Trophoblast cell (in vitro differentiated cells and primary cell): ENCODE data around the gene TCF19.

Source experiments
- DNase-seq, 2 donors: peaks; one replicate each; pipeline ENCODE4 v3.0.0-alpha.2; 2016
- H2AFZ ChIP-seq: 2 replicates; pipeline ENCODE4 v1.6.1; 2013; ENCODE audit warnings: low read length, moderate library complexity, mild to moderate bottlenecking; ENCODE audit not compliant: insufficient read depth, poor library complexity
- H2AK5ac ChIP-seq: 2 replicates; pipeline ENCODE4 v1.6.1; 2013; ENCODE audit warnings: mild to moderate bottlenecking, low read length
- H2BK120ac ChIP-seq: 2 replicates; pipeline ENCODE4 v1.6.1; 2013; ENCODE audit warnings: low read length, mild to moderate bottlenecking, moderate library complexity; ENCODE audit not compliant: insufficient read depth, poor library complexity
- H2BK12ac ChIP-seq: 2 replicates; pipeline ENCODE4 v1.6.1; 2013; ENCODE audit warnings: mild to moderate bottlenecking, low read length, moderate library complexity
- H2BK5ac ChIP-seq: 2 replicates; pipeline ENCODE4 v1.6.1; 2013; ENCODE audit warnings: low read length, low read depth, moderate library complexity, mild to moderate bottlenecking; ENCODE audit not compliant: poor library complexity
- H3K14ac ChIP-seq: 2 replicates; pipeline ENCODE4 v1.6.1; 2013; ENCODE audit warnings: mild to moderate bottlenecking, low read length
- H3K18ac ChIP-seq: 2 replicates; pipeline ENCODE4 v1.6.1; 2013; ENCODE audit warnings: mild to moderate bottlenecking, low read length
- H3K23ac ChIP-seq: 2 replicates; pipeline ENCODE4 v1.6.1; 2013; ENCODE audit warnings: low read length
- H3K27ac ChIP-seq: 2 replicates; pipeline ENCODE4 v1.5.1; 2013; ENCODE audit warnings: low read depth, mild to moderate bottlenecking, inconsistent platforms, low read length, moderate library complexity
- H3K27me3 ChIP-seq: 2 replicates; pipeline ENCODE4 v1.6.1; 2013; ENCODE audit warnings: inconsistent platforms, mild to moderate bottlenecking, low read length, moderate library complexity; ENCODE audit not compliant: insufficient read depth
- H3K36me3 ChIP-seq, 2 experiments: 1 replicate in 1 of 2; 2 replicates in 1 of 2; pipeline ENCODE4 v1.6.1; 2013; ENCODE audit warnings: low read length in 2 of 2, mild to moderate bottlenecking in 2 of 2, moderate library complexity in 1 of 2; ENCODE audit not compliant: insufficient read depth in 2 of 2, control insufficient read depth in 1 of 2
- H3K4ac ChIP-seq: 2 replicates; pipeline ENCODE4 v1.6.1; 2013; ENCODE audit warnings: low read depth, mild to moderate bottlenecking, low read length, moderate library complexity
- H3K4me1 ChIP-seq, 2 experiments: 1 replicate in 1 of 2; 2 replicates in 1 of 2; pipeline ENCODE4 v1.6.1; 2013; ENCODE audit warnings: low read length in 2 of 2, mild to moderate bottlenecking in 2 of 2, moderate library complexity in 1 of 2; ENCODE audit not compliant: insufficient read depth in 2 of 2, control insufficient read depth in 1 of 2
- H3K4me2 ChIP-seq: 2 replicates; pipeline ENCODE4 v1.6.1; 2013; ENCODE audit warnings: inconsistent platforms, mild to moderate bottlenecking, low read length, moderate library complexity
- H3K4me3 ChIP-seq: 2 replicates; pipeline ENCODE4 v1.5.1; 2013; ENCODE audit warnings: mild to moderate bottlenecking, low read depth, low read length, inconsistent platforms
- H3K79me1 ChIP-seq: one replicate; pipeline ENCODE4 v1.6.1; 2013; ENCODE audit warnings: low read length
- H3K79me2 ChIP-seq: 2 replicates; pipeline ENCODE4 v1.6.1; 2013; ENCODE audit warnings: low read length, mild to moderate bottlenecking; ENCODE audit not compliant: control insufficient read depth, insufficient read depth, poor library complexity
- H3K9ac ChIP-seq: 2 replicates; pipeline ENCODE4 v1.6.1; 2013; ENCODE audit warnings: mild to moderate bottlenecking, low read length
- H3K9me3 ChIP-seq: 2 replicates; pipeline ENCODE4 v1.6.1; 2013; ENCODE audit warnings: low read depth, mild to moderate bottlenecking, control low read depth, inconsistent platforms, low read length; ENCODE audit not compliant: insufficient read depth
- H4K12ac ChIP-seq: 2 replicates; pipeline ENCODE4 v1.6.1; 2013; ENCODE audit warnings: low read depth, mild to moderate bottlenecking, low read length, moderate library complexity
- H4K8ac ChIP-seq: 2 replicates; pipeline ENCODE4 v1.6.1; 2013; ENCODE audit warnings: low read depth, mild to moderate bottlenecking, low read length, moderate library complexity
- H4K91ac ChIP-seq: one replicate; pipeline ENCODE4 v1.6.1; 2013; ENCODE audit warnings: low read depth, mild to moderate bottlenecking, low read length, moderate library complexity
- WGBS: extraction: QIAGEN DNeasy Blood & Tissue Kit; methylation state at CpG from one replicate; pipeline ENCODE4 v1.1.7; 2013; ENCODE audit warnings: missing lambda C conversion rate; ENCODE audit not compliant: insufficient read length, insufficient coverage; ENCODE audit errors: extremely low coverage; 5-methylcytosine and 5-hydroxymethylcytosine counted together

Gene TCF19

DNA sequence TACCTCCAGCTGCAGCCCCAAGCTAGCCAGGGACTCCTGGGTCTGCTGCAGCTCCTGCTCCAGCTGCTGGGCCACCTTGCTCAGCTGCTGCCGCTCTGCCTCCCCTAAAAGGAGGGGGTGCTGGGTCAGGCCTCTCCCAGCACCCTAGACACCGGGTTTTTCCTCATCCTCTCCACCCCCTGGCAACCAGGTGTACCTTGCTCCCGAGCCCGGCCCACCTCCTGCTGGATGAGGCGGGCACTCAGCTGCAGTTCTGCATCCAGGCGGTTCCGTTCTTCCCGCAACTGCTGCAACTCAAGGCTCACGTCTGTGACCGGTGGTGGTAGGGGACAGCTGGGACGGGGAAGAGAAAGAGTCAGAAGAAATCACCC, 13.4 kb upstream of the TCF19 start:
- no peak overlapping the region for H3K27ac ChIP-seq
- H4K91ac ChIP-seq = no peak overlapping the region
- no peak overlapping the region for H4K12ac ChIP-seq
- no peak overlapping the region for H3K23ac ChIP-seq
- H2AFZ ChIP-seq = no peak overlapping the region
- H3K4ac ChIP-seq = no peak overlapping the region
- DNase-seq = no peak
- no peak overlapping the region for H3K4me2 ChIP-seq
- H3K79me2 ChIP-seq = no peaks in the 10 kb centered on the region
- peaks cover 5% of the 10 kb centered on the region for H3K9me3 ChIP-seq
- no peak overlapping the region for H3K9ac ChIP-seq
- H3K18ac ChIP-seq = no peak overlapping the region
- H2BK120ac ChIP-seq = no peak overlapping the region
- H2BK12ac ChIP-seq = no peak overlapping the region
- peaks cover 24 to 33% of the 10 kb centered on the region in 2 experiments for H3K36me3 ChIP-seq
- H3K27me3 ChIP-seq = no peaks in the 10 kb centered on the region
- H2BK5ac ChIP-seq = no peak overlapping the region
- no peaks in the 10 kb centered on the region for H3K79me1 ChIP-seq
- no peak overlapping the region for H3K4me3 ChIP-seq
- no peak overlapping the region for H3K14ac ChIP-seq
- WGBS = no CpG with 5 or more reads among the region's 11 CpGs
- H3K4me1 ChIP-seq = no peaks in the 10 kb centered on the region
- no peak overlapping the region for H2AK5ac ChIP-seq
- H4K8ac ChIP-seq = no peak overlapping the region

DNA sequence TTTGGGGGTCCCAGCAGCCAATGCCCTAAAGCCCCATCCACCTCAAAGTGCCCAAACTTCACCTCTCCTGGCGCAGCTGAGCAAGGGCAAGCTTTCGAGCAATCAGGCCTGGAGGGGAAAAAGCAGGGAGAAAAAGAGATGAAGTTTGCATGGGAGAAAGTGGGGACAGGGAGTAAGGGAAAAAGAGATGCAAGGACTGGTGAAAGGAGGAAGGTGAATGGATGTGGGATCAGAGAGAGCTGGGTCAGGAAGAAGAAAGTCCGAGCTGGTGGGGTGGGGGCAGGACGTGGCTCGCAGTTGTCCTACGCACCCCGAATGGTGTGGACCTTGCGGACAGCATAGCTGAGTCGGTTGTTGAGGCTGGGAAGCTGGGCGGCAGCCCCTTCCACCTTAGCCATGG, 13.0 kb upstream of the TCF19 start:
- Histone ChIP-seq H3K79me2 (no peaks in the 10 kb centered on the region), H2AK5ac (no peak overlapping the region), H3K4me1 (no peaks in the 10 kb centered on the region), H2BK120ac (no peak overlapping the region), H3K4me3 (peak overlapping the region; percentile 44), H3K79me1 (no peaks in the 10 kb centered on the region), H3K27me3 (no peaks in the 10 kb centered on the region), H3K4ac (no peak overlapping the region), H3K27ac (no peak overlapping the region), H3K18ac (no peak overlapping the region), H3K23ac (no peak overlapping the region), H3K36me3 (peaks cover 28 to 37% of the 10 kb centered on the region in 2 experiments), H3K4me2 (no peak overlapping the region), H4K8ac (no peak overlapping the region), H3K9ac (no peak overlapping the region), H2BK5ac (no peak overlapping the region), H2BK12ac (no peak overlapping the region), H3K14ac (no peak overlapping the region), H4K91ac (no peak overlapping the region), H3K9me3 (peaks cover 5% of the 10 kb centered on the region), H2AFZ (no peak overlapping the region), H4K12ac (no peak overlapping the region)
- no CpG with 5 or more reads among the region's 10 CpGs for WGBS
- DNase-seq = no peak

DNA sequence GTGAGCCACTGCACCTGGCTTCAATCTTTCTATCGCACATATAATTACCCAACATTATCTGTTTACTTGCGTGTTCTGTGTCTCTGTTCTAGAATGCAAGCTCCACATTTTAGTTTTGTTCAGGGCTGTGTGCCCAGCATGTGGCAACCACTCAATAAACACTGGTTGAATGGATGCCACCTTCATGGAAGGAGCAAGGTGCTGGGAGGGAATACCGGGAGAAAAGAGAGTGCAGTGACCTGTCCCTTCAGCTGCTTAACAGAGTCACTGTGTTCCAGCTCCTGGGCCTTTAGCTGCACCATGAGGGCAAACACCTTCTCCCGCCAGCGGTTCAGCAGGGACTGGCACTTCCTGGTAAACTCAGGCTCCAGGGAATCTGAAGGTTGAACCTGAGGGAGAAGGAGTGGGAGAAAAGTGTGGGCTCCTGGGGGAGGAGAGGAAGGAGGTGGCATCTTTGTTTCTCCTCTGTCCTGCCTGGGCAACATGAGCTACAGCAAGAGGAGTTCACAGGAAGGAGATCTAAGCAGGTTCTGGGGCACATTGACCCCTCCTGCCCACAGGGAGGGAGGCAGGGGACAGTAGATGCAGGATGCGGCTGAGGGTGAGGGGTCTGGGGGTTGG, 8.5 kb upstream of the TCF19 start:
- Histone ChIP-seq H4K12ac (no peak overlapping the region), H2BK5ac (no peak overlapping the region), H3K9me3 (peaks cover 5% of the 10 kb centered on the region), H3K79me1 (no peaks in the 10 kb centered on the region), H3K4me1 (no peaks in the 10 kb centered on the region), H3K4me2 (no peak overlapping the region), H3K23ac (no peak overlapping the region), H2AFZ (no peak overlapping the region), H4K8ac (no peak overlapping the region), H3K27me3 (no peaks in the 10 kb centered on the region), H3K36me3 (peaks cover 23 to 33% of the 10 kb centered on the region in 2 experiments), H3K27ac (no peak overlapping the region), H2AK5ac (no peak overlapping the region), H3K14ac (no peak overlapping the region), H3K79me2 (no peaks in the 10 kb centered on the region), H2BK12ac (no peak overlapping the region), H3K9ac (no peak overlapping the region), H2BK120ac (no peak overlapping the region), H3K4me3 (peak overlapping the region; percentile 39), H3K4ac (no peak overlapping the region), H4K91ac (no peak overlapping the region), H3K18ac (no peak overlapping the region)
- no peak for DNase-seq
- no CpG with 5 or more reads among the region's 6 CpGs for WGBS

DNA sequence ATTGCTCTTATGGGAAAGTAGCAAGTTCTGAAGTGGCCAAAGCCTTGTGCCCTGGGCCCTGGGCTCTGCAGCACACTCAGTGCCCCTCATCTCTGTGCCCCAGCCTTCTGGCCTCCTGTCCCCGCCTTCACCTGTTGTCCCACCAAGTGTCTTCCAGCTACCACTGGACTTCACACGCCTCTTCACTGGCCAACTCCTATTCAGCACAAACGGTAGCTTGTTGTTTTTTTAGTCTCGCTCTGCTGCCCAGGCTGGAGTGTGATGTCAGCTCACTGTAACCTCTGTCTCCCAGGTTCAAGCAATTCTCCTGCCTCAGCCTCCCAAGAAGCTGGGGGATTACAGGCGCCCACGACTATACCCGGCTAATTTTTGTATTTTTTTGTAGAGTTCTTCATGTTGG, 5.6 kb upstream of the TCF19 start:
- Histone ChIP-seq H3K14ac (no peak overlapping the region), H3K4ac (no peak overlapping the region), H3K9ac (no peak overlapping the region), H4K8ac (no peak overlapping the region), H3K36me3 (peaks cover 24 to 32% of the 10 kb centered on the region in 2 experiments), H3K27me3 (no peaks in the 10 kb centered on the region), H2BK120ac (no peak overlapping the region), H3K18ac (no peak overlapping the region), H3K79me1 (peaks cover under 1% of the 10 kb centered on the region), H3K4me3 (no peak overlapping the region), H3K27ac (no peak overlapping the region), H2BK12ac (no peak overlapping the region), H2BK5ac (no peak overlapping the region), H3K79me2 (peaks cover 1% of the 10 kb centered on the region), H4K12ac (no peak overlapping the region), H2AFZ (no peak overlapping the region), H2AK5ac (no peak overlapping the region), H3K4me1 (peaks cover 3 to 4% of the 10 kb centered on the region in 2 experiments), H3K4me2 (no peak overlapping the region), H4K91ac (no peak overlapping the region), H3K9me3 (peaks cover 4% of the 10 kb centered on the region), H3K23ac (no peak overlapping the region)
- no peak for DNase-seq
- no CpG with 5 or more reads among the region's 7 CpGs for WGBS
